Measurements from ENCODE around the gene LSAMP.

DNA sequence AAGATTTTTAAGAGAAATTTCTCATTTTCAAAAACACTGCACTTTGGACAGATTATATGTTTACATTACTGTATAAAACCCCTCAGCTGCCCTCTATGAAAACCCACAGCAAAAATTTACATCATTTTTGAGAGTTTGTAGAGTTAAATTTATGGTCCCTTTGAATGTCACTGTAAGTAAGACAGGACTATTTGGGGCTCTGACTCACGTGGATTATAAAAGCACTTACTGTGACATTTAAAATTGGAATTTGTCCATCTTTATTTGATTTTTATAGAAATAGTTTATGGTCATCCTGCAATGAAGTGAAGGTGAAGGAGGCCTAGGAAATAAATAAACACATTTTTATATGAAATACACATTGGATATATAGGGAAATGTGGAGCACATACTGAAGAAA, 672.3 kb downstream of the LSAMP start:
- TF ChIP-seq, protein P1, sequence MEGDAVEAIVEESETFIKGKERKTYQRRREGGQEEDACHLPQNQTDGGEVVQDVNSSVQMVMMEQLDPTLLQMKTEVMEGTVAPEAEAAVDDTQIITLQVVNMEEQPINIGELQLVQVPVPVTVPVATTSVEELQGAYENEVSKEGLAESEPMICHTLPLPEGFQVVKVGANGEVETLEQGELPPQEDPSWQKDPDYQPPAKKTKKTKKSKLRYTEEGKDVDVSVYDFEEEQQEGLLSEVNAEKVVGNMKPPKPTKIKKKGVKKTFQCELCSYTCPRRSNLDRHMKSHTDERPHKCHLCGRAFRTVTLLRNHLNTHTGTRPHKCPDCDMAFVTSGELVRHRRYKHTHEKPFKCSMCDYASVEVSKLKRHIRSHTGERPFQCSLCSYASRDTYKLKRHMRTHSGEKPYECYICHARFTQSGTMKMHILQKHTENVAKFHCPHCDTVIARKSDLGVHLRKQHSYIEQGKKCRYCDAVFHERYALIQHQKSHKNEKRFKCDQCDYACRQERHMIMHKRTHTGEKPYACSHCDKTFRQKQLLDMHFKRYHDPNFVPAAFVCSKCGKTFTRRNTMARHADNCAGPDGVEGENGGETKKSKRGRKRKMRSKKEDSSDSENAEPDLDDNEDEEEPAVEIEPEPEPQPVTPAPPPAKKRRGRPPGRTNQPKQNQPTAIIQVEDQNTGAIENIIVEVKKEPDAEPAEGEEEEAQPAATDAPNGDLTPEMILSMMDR (IDR thresholded peaks at IDR 0.05; ENCODE audit: extremely low read depth in 1 of 2, insufficient read depth in 1 of 2, low read depth in 1 of 2, low read length in 2 of 2) = no peak
- TF ChIP-seq MAX (IDR thresholded peaks at IDR 0.05; ENCODE audit: insufficient read depth, insufficient read length) = no peak
